GM23338 (cell line): ENCODE data around the gene SERPINH1.

ENCODE experiments used
- CTCF ChIP-seq, 2 experiments: fragments of 200-600 bp in 1 of 2; sonication (generic) in 1 of 2; conservative IDR thresholded peaks; 2 replicates each; pipeline versions ENCODE4 v1.5.1 to v1.6.1; 2016 to 2017; ENCODE audit warnings: antibody characterized with exemption in 2 of 2, low read depth in 2 of 2, mild to moderate bottlenecking in 2 of 2, moderate library complexity in 1 of 2
- EZH2 ChIP-seq: fragments of 200-600 bp; sonication (generic); IDR thresholded peaks from one replicate; pipeline ENCODE4 v1.8.0; 2017; ENCODE audit warnings: antibody characterized with exemption, mild to moderate bottlenecking, low read depth; ENCODE audit not compliant: unreplicated experiment
- NANOG ChIP-seq: IDR thresholded peaks from 2 replicates; pipeline ENCODE4 v1.6.1; 2016; ENCODE audit warnings: antibody characterized with exemption, borderline replicate concordance
- POLR2AphosphoS5 ChIP-seq: IDR thresholded peaks from 2 replicates; pipeline ENCODE4 v1.6.1; 2016; ENCODE audit warnings: antibody characterized with exemption, low read depth
- TF ChIP-seq, protein P1 (sequence below): IDR thresholded peaks from one replicate; pipeline ENCODE4 v1.6.1; 2018; ENCODE audit warnings: antibody characterized with exemption; ENCODE audit not compliant: unreplicated experiment

GRCh38 chr11:75560644-75561043 is 1.4 kb upstream of the SERPINH1 start:
- TF ChIP-seq CTCF (conservative IDR thresholded peaks at IDR 0.05; ENCODE audit: low read depth in 2 of 2) (no peak), POLR2AphosphoS5 (no peak), EZH2 (no peak), NANOG (no peak)
- TF ChIP-seq, protein P1, sequence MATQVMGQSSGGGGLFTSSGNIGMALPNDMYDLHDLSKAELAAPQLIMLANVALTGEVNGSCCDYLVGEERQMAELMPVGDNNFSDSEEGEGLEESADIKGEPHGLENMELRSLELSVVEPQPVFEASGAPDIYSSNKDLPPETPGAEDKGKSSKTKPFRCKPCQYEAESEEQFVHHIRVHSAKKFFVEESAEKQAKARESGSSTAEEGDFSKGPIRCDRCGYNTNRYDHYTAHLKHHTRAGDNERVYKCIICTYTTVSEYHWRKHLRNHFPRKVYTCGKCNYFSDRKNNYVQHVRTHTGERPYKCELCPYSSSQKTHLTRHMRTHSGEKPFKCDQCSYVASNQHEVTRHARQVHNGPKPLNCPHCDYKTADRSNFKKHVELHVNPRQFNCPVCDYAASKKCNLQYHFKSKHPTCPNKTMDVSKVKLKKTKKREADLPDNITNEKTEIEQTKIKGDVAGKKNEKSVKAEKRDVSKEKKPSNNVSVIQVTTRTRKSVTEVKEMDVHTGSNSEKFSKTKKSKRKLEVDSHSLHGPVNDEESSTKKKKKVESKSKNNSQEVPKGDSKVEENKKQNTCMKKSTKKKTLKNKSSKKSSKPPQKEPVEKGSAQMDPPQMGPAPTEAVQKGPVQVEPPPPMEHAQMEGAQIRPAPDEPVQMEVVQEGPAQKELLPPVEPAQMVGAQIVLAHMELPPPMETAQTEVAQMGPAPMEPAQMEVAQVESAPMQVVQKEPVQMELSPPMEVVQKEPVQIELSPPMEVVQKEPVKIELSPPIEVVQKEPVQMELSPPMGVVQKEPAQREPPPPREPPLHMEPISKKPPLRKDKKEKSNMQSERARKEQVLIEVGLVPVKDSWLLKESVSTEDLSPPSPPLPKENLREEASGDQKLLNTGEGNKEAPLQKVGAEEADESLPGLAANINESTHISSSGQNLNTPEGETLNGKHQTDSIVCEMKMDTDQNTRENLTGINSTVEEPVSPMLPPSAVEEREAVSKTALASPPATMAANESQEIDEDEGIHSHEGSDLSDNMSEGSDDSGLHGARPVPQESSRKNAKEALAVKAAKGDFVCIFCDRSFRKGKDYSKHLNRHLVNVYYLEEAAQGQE = no peak
